IMR-90 (cell line): Measurements from ENCODE around the gene PLCL1. TPM values are rescaled to one million over a fixed set of nuclear protein-coding genes. Genes with fewer than 3 reads are reported as not detected.

ENCODE experiments used
- ATAC-seq: fragments of 200-7000 bp; cut with Tn5 transposase; 2 replicates; pipeline ENCODE4 v1.9.1; 2020; ENCODE audit warnings: low read depth, mild to moderate bottlenecking, moderate library complexity
- BruUV-seq: library from RNA; stranded (reverse); fragments of 400-500 nt; replicated peaks from 2 replicates; lab custom pipeline; 2021; lab: Mats Ljungman, UMichigan
- CTCF ChIA-PET: fragments of 300-600 bp; formaldehyde crosslinking; extraction: SDS; loops from one replicate; lab custom pipeline; 2021; ENCODE audit warnings: antibody characterized with exemption; lab: Yijun Ruan, JAX
- POLR2A ChIA-PET: fragments of 300-600 bp; sonication (Branson Sonifier 250); formaldehyde crosslinking; loops from one replicate; lab custom pipeline; 2022; ENCODE audit warnings: antibody characterized with exemption; ENCODE audit not compliant: unreplicated experiment; lab: Charles Lee
- DNase-seq: peaks from one replicate; pipeline ENCODE4 v3.0.0; 2013
- H2AFZ ChIP-seq: replicated peaks from 2 replicates; pipeline ENCODE3; 2013; ENCODE audit warnings: low read length, mild to moderate bottlenecking; ENCODE audit not compliant: poor library complexity
- H2AK5ac ChIP-seq: 2 replicates; pipeline ENCODE4 v1.6.1; 2013; ENCODE audit warnings: low read depth, low read length, inconsistent platforms
- H2AK9ac ChIP-seq: replicated peaks from 2 replicates; pipeline ENCODE3; 2013; ENCODE audit warnings: mild to moderate bottlenecking, low read depth, low read length, moderate library complexity; ENCODE audit not compliant: poor library complexity
- H2BK120ac ChIP-seq: 2 replicates; pipeline ENCODE4 v1.6.1; 2013; ENCODE audit warnings: low read depth, low read length, inconsistent platforms
- H2BK15ac ChIP-seq: 3 replicates; pipeline ENCODE4 v1.6.1; 2013; ENCODE audit warnings: low read depth, low read length, inconsistent platforms
- H2BK20ac ChIP-seq: 2 replicates; pipeline ENCODE4 v1.6.1; 2013; ENCODE audit warnings: low read depth, mild to moderate bottlenecking, inconsistent platforms, low read length, moderate library complexity
- H2BK5ac ChIP-seq: 2 replicates; pipeline ENCODE4 v1.6.1; 2013; ENCODE audit warnings: mild to moderate bottlenecking, low read depth, low read length, inconsistent platforms; ENCODE audit not compliant: poor library complexity, severe bottlenecking
- H3K14ac ChIP-seq: replicated peaks from 2 replicates; pipeline ENCODE4 v1.6.1; 2013; ENCODE audit warnings: low read depth, low read length, inconsistent platforms
- H3K18ac ChIP-seq: 2 replicates; pipeline ENCODE4 v1.6.1; 2013; ENCODE audit warnings: low read depth, low read length, control low read depth
- H3K23ac ChIP-seq: 2 replicates; pipeline ENCODE4 v1.6.1; 2013; ENCODE audit warnings: low read depth, low read length, inconsistent platforms
- H3K27ac ChIP-seq: 2 replicates; pipeline ENCODE4 v1.5.1; 2013; ENCODE audit warnings: mild to moderate bottlenecking, control low read depth, low read length; ENCODE audit not compliant: insufficient read depth
- H3K27me3 ChIP-seq: 2 replicates; pipeline ENCODE4 v1.6.1; 2013; ENCODE audit warnings: low read length; ENCODE audit not compliant: control insufficient read depth, insufficient read depth
- H3K36me3 ChIP-seq: 2 replicates; pipeline ENCODE4 v1.6.1; 2013; ENCODE audit warnings: low read length, mixed read lengths; ENCODE audit not compliant: control insufficient read depth, insufficient read depth
- H3K4ac ChIP-seq: 2 replicates; pipeline ENCODE4 v1.6.1; 2013; ENCODE audit warnings: low read depth, low read length, inconsistent platforms
- H3K4me1 ChIP-seq: 2 replicates; pipeline ENCODE4 v1.6.1; 2013; ENCODE audit warnings: low read length, mixed read lengths; ENCODE audit not compliant: control insufficient read depth, insufficient read depth
- H3K4me2 ChIP-seq: 2 replicates; pipeline ENCODE4 v1.6.1; 2013; ENCODE audit warnings: low read depth, mild to moderate bottlenecking, control low read depth, low read length, moderate library complexity
- H3K4me3 ChIP-seq: 2 replicates; pipeline ENCODE4 v1.5.1; 2013; ENCODE audit warnings: low read depth, mild to moderate bottlenecking, control low read depth, low read length, moderate library complexity; ENCODE audit not compliant: insufficient read depth
- H3K56ac ChIP-seq: 2 replicates; pipeline ENCODE4 v1.6.1; 2013; ENCODE audit warnings: low read length, inconsistent platforms; ENCODE audit not compliant: insufficient read depth; ENCODE audit errors: extremely low read depth
- H3K79me1 ChIP-seq, 2 experiments: 2 replicates each; pipeline ENCODE4 v1.6.1; 2013; ENCODE audit warnings: low read length in 2 of 2, inconsistent platforms in 1 of 2, low read depth in 1 of 2
- H3K9ac ChIP-seq: 2 replicates; pipeline ENCODE4 v1.6.1; 2013; ENCODE audit warnings: low read depth, low read length, control low read depth
- H3K9me1 ChIP-seq: 2 replicates; pipeline ENCODE4 v1.6.1; 2013; ENCODE audit warnings: low read length, inconsistent platforms; ENCODE audit not compliant: insufficient read depth
- H3K9me3 ChIP-seq: 2 replicates; pipeline ENCODE4 v1.6.1; 2013; ENCODE audit warnings: low read length; ENCODE audit not compliant: control insufficient read depth, insufficient read depth
- H4K20me1 ChIP-seq: 2 replicates; pipeline ENCODE4 v1.6.1; 2013; ENCODE audit warnings: low read length, inconsistent platforms; ENCODE audit not compliant: insufficient read depth
- H4K5ac ChIP-seq: 2 replicates; pipeline ENCODE4 v1.6.1; 2013; ENCODE audit warnings: mild to moderate bottlenecking, low read depth, low read length, control low read depth
- H4K8ac ChIP-seq, 2 experiments: 2 replicates each; pipeline ENCODE4 v1.6.1; 2013; ENCODE audit warnings: low read depth in 2 of 2, low read length in 2 of 2, control low read depth in 1 of 2, inconsistent platforms in 1 of 2
- H4K91ac ChIP-seq: 2 replicates; pipeline ENCODE4 v1.6.1; 2013; ENCODE audit warnings: low read depth, low read length, inconsistent platforms; ENCODE audit not compliant: insufficient read depth
- BHLHE40 ChIP-seq: fragments of 150-350 bp; IDR thresholded peaks from 2 replicates; pipeline ENCODE4 v1.6.1; 2016; ENCODE audit warnings: mild to moderate bottlenecking, low read depth, low read length
- CEBPB ChIP-seq: IDR thresholded peaks from 2 replicates; pipeline ENCODE4 v1.6.1; 2012; ENCODE audit warnings: low read depth, low read length, improper control_type of control experiment
- CHD1 ChIP-seq: IDR thresholded peaks from 2 replicates; pipeline ENCODE4 v1.6.1; 2012; ENCODE audit warnings: low read depth, low read length, improper control_type of control experiment
- FOS ChIP-seq: fragments of 150-350 bp; IDR thresholded peaks from 2 replicates; pipeline ENCODE4 v1.6.1; 2016; ENCODE audit warnings: low read depth, low read length
- MAFK ChIP-seq: IDR thresholded peaks from 2 replicates; pipeline ENCODE4 v1.6.1; 2012; ENCODE audit warnings: low read depth, low read length, improper control_type of control experiment
- MAZ ChIP-seq: IDR thresholded peaks from 2 replicates; pipeline ENCODE4 v1.6.1; 2012; ENCODE audit warnings: low read depth, mild to moderate bottlenecking, low read length, improper control_type of control experiment, moderate library complexity, borderline replicate concordance
- MXI1 ChIP-seq: IDR thresholded peaks from 2 replicates; pipeline ENCODE4 v1.6.1; 2012; ENCODE audit warnings: low read depth, mild to moderate bottlenecking, low read length, moderate library complexity, borderline replicate concordance
- NFE2L2 ChIP-seq: fragments of 150-350 bp; IDR thresholded peaks from 2 replicates; pipeline ENCODE4 v1.6.1; 2016; ENCODE audit warnings: low read depth, mild to moderate bottlenecking, low read length
- POLR2A ChIP-seq: IDR thresholded peaks from 2 replicates; pipeline ENCODE4 v1.6.1; 2012; ENCODE audit warnings: mild to moderate bottlenecking, low read depth, low read length
- RCOR1 ChIP-seq: IDR thresholded peaks from 2 replicates; pipeline ENCODE4 v1.6.1; 2012; ENCODE audit warnings: mild to moderate bottlenecking, low read length, improper control_type of control experiment; ENCODE audit not compliant: insufficient replicate concordance
- RFX5 ChIP-seq: IDR thresholded peaks from 2 replicates; pipeline ENCODE4 v1.8.0; 2012; ENCODE audit warnings: low read depth, mild to moderate bottlenecking, low read length, moderate library complexity
- USF2 ChIP-seq: fragments of 150-350 bp; IDR thresholded peaks from 2 replicates; pipeline ENCODE4 v1.6.1; 2017; ENCODE audit warnings: mild to moderate bottlenecking, antibody characterized with exemption, low read length, low read depth
- WGBS, 2 experiments: methylation state at CpG; one replicate each; pipeline versions ENCODE4 v1.1.5 to v1.1.7; 2013; ENCODE audit warnings: missing lambda C conversion rate in 2 of 2; ENCODE audit not compliant: insufficient read length in 1 of 2; ENCODE audit errors: extremely low coverage in 2 of 2; 5-methylcytosine and 5-hydroxymethylcytosine counted together
- dilution Hi-C: fragments of 300-500 bp; cut with HindIII; formaldehyde crosslinking; loops from one replicate; pipeline ENCODE4 v1.14.3; 2018; ENCODE audit warnings: low sequenced_read_pairs; ENCODE audit not compliant: unreplicated experiment
- in situ Hi-C: fragments of 300-500 bp; cut with MboI; formaldehyde crosslinking; loops from 3 replicates; pipeline ENCODE4 v1.14.3; 2019; ENCODE audit warnings: low sequenced_read_pairs, inconsistent platforms, mixed read lengths
- intact Hi-C: fragments of 100-400 bp; cut with micrococcal nuclease; formaldehyde crosslinking; loops from 2 replicates; pipeline ENCODE4 v1.10.0; 2022
- polyA plus RNA-seq, 3 experiments: library from polyadenylated mRNA; depleted of rRNA; stranded (reverse); fragments of >200 nt; gene quantifications; 2 replicates each; pipeline ENCODE4 v1.2.3, GENCODE V29; 2012; ENCODE audit warnings: low replicate concordance in 1 of 3
- total RNA-seq: library from RNA; depleted of rRNA; stranded (reverse); fragments of >200 nt; gene quantifications from 2 replicates; pipeline ENCODE4 v1.2.3, GENCODE V29; 2012
- TF ChIP-seq, protein P1 (sequence below): fragments of 150-350 bp; IDR thresholded peaks from 2 replicates; pipeline ENCODE4 v1.6.1; 2016; ENCODE audit warnings: low read depth, mild to moderate bottlenecking, low read length, moderate library complexity, borderline replicate concordance

The PLCL1 gene
- total and polyA plus RNA-seq, 2 of the 4 experiments (the other 2 are of a cell fraction): 0.14 to 0.18 TPM

- Histone ChIP-seq H3K14ac (no peak overlapping the region), H3K9ac (no peak overlapping the region), H2BK5ac (no peak overlapping the region), H3K9me1 (no peaks in the 10 kb centered on the region), H4K5ac (no peak overlapping the region), H4K20me1 (no peaks in the 10 kb centered on the region), H3K4ac (no peak overlapping the region), H2BK120ac (no peak overlapping the region), H2BK15ac (no peak overlapping the region), H4K8ac (no peak overlapping the region), H3K79me1 (no peaks in the 10 kb centered on the region), H3K18ac (no peak overlapping the region), H3K9me3 (no peaks in the 10 kb centered on the region), H3K36me3 (no peaks in the 10 kb centered on the region), H3K27me3 (no peaks in the 10 kb centered on the region), H2AK9ac (no peak overlapping the region), H3K56ac (no peak overlapping the region), H2AK5ac (no peak overlapping the region), H2BK20ac (no peak overlapping the region), H4K91ac (no peak overlapping the region), H3K4me2 (no peak overlapping the region), H3K23ac (no peak overlapping the region), H2AFZ (no peak overlapping the region), H3K27ac (no peak overlapping the region), H3K4me3 (no peak overlapping the region), H3K4me1 (no peaks in the 10 kb centered on the region)
- in situ Hi-C loops: no loop called here
- dilution Hi-C loops: no loop called here
- no CpG with 5 or more reads among the region's 13 CpGs for WGBS, 2 experiments
- no peak for TF ChIP-seq CEBPB
- TF ChIP-seq BHLHE40: no peak
- TF ChIP-seq NFE2L2: no peak
- TF ChIP-seq MAZ: no peak
- no peak for TF ChIP-seq RFX5
- no peak for TF ChIP-seq FOS
- no peak for TF ChIP-seq CHD1
- TF ChIP-seq USF2: no peak
- TF ChIP-seq MAFK: no peak
- no peak for TF ChIP-seq POLR2A
- TF ChIP-seq, protein P1, sequence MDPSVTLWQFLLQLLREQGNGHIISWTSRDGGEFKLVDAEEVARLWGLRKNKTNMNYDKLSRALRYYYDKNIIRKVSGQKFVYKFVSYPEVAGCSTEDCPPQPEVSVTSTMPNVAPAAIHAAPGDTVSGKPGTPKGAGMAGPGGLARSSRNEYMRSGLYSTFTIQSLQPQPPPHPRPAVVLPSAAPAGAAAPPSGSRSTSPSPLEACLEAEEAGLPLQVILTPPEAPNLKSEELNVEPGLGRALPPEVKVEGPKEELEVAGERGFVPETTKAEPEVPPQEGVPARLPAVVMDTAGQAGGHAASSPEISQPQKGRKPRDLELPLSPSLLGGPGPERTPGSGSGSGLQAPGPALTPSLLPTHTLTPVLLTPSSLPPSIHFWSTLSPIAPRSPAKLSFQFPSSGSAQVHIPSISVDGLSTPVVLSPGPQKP: no peak
- no peak for TF ChIP-seq MXI1
- TF ChIP-seq RCOR1: no peak
- intact Hi-C loops: no loop called here
- ATAC-seq: no peak
- ChIA-PET CTCF (no interaction called here), POLR2A (no interaction called here)
- no peak for DNase-seq
- no TSS peak for BruUV-seq
Observed at GRCh38 chr2:198188982-198189381, 384.6 kb downstream of the PLCL1 start.
